GM19099 (cell line): ENCODE measurements around the gene STARD5.
A peak's percentile ranks its signal among the peaks of the same experiment; 100 is the strongest.

Experiments
- POLR2A ChIP-seq: IDR thresholded peaks from 3 replicates; pipeline ENCODE4 v1.6.1; 2011; ENCODE audit warnings: low read depth; ENCODE audit not compliant: insufficient read length; ENCODE audit errors: extremely low read depth

The STARD5 gene

DNA sequence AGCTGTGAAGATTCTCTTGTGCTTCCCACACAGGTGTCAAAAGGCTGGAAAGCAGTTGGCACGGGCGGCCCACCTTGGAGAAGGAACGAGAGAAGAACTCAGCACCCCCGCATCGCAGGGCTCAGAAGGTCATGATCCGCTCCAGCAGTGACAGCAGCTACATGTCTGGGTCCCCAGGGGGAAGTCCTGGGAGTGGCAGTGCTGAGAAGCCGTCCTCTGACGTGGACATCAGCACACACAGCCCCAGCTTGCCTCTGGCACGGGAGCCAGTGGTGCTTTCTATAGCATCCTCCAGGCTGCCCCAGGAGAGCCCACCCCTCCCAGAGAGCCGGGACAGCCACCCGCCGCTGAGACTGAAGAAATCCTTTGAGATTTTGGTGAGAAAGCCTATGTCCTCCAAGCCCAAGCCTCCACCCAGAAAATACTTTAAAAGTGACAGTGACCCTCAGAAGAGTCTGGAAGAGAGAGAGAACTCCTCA, 31.4 kb downstream of the STARD5 start:
- peak; percentile 61 for TF ChIP-seq POLR2A

DNA sequence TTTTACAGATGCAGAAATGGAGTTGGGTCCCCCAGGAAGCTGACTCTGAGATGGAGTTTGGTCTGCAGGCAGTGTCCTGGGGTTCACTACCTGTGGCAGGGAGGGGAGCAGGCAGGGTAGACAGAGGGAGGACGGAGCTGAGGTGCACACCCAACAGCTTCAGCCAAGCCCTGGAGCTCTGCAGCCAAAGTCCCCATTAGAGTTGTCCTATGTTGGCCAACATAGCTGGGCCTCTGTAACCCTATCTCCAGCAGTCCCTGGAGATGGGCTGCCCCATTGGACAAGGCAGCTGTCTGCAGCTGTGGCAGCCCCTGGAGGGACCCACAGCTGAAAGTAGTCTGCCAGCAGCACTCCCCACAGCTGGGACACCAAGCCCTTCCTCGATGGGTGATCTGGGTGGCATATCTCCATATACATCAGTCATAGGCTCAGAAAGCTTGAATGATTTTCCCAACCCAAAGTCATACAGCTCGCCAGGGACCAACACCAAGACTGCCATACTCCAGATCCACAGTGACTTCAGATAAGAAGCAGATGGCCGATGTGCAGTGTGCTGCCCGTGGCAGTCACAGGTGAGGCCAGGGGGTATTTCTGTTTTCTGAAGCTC, 31.9 kb downstream of the STARD5 start:
- TF ChIP-seq POLR2A: no peak

DNA sequence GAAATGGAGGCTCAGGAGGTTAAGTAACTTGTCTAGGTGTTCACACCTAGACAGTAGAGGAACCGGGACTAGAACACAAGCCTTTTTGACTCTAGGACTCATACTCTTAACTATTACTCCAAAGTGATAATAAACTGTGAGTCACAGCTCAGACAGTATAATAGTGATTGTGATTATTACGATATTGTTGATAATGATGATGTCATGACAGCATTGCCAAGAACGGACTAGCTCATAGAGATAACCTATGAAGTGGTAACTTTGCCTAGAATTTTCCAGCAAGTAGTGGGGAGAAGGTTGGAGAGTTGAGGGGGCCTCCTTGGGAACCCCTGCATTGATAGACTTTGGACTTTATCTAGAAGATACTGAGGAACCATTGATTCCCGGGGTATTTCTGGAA, 34.0 kb downstream of the STARD5 start:
- TF ChIP-seq POLR2A: no peak

DNA sequence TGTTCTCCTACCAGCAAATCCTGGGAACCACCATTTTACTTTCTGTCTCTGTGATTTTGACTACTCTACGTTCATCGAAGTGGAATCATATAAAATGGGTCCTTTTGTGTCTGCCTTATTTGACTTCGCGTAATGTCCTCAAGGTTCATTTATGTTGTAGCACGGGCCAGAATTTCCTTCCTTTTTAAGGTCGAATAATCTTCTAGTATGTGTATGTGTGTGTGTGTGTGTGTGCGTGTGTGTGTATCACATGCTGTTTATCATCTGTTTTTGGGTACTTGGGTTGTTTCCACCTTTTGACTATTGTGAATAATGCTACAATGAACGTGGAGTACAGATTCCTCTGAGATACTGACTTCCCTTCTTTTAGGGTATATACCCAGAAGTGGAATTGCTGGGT, 35.3 kb downstream of the STARD5 start:
- no peak for TF ChIP-seq POLR2A

DNA sequence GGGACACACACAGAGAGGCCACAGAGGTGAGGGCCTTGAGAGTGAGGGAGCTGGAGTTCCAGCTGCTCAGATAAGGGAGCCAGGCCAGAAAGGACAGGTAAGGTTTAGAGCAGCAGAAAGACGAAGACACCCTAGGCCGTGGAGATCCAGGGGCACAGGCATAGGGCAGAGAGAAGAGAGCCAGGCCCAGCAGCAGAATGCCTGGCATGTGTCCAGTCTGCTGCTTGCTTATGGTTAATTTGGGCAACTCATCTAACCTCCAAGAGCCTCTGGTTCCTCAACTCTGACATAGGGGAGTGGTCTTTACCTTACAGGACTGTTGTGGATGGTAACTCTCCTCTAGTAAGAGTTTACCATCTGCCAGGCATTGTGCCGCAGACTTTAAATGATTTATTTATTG, 35.9 kb downstream of the STARD5 start:
- no peak for TF ChIP-seq POLR2A

DNA sequence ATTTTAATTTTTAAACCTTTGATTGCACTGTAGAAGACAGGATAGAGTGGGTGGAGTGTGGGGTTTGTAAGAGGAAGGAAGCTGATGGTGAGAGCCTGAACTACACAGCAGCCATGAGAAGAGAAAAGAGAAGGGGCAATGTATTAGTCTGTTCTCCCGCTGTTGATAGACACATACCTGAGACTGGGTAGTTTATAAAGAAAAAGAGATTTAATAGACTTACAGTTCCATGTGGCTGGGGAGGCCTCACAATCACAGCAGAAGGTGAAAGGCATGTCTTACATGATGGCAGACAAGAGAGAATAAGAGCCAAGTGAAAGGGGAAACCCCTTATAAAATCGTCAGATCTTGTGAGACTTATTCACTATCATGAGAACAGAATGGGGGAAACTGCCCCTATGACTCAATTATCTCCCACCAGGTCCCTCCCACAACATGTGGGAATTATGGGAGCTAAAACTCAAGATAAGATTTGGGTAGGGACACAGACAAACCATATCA, 37.3 kb downstream of the STARD5 start:
- no peak for TF ChIP-seq POLR2A

DNA sequence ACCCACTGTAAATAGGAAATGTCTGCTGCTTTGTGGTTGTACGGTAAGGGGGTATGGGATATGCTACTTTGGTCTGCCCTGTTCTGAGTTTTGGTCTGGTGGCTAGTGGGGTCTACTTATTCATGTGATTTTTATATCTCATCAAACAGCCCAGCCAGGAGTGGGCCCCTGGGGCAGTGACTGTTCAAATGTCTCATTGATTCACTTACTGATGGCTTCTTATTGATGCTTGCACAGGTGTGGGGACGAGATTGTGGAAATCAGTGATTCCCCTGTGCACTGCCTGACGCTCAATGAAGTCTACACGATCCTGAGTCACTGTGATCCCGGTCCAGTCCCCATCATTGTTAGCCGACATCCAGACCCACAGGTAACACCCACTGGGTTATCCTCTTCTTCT, 38.5 kb downstream of the STARD5 start:
- TF ChIP-seq POLR2A: no peak

DNA sequence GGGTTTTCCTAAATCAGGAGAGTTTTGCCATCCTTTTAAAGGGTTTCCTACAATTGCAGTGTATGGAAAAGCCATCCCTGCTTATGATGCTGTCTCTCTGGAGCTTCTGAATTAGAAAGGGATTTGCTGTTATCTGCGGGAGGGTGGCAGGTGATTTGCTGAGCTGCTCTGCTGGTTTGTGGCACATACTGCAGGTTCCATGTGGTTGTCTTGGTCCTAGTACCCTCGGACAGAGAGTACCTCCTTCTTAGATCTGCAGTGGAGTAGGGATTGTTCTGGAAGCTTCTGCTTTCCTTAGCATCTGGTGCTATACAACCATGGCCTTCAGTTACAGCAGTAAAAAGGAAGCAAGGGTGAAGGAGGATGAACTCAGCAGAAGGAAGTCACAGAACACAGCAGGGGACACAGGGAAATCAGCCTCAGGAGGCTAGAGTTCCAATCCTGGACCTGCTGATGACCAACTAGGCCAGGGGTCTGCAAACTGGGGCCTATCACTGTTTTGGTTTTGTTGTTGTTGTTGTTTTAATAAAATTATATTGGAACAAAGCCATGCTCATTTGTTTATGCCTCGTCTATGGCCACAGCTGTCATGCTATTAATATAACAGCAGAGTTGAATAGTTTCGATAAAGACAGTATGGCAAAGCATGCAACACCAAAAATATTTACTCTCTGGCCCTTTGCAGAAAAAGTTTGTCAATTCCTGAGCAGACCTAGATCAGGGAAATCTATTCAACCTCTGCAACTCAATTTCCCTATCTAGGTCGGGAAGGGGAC, 39.5 kb downstream of the STARD5 start:
- TF ChIP-seq POLR2A: no peak

DNA sequence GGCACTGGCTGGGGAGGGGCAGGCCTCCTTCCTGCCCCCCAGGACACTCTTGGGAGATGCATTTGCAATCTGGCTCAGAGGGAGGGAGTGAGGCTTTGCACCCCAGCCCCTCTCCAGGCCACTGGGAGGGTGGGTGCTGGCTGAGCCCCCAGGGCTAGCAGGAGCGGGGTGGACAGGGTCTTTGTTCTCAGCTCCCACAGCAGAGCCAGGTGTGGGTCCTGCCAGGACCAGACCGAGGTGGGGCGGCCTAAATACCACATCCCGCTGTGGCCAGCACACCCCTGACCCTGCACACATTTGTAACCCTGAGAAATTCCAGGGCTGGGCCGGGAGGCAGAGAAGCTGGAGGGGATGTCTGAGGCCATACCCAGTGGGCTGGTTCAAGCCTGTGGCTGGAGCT, 41.0 kb downstream of the STARD5 start:
- TF ChIP-seq POLR2A: no peak

DNA sequence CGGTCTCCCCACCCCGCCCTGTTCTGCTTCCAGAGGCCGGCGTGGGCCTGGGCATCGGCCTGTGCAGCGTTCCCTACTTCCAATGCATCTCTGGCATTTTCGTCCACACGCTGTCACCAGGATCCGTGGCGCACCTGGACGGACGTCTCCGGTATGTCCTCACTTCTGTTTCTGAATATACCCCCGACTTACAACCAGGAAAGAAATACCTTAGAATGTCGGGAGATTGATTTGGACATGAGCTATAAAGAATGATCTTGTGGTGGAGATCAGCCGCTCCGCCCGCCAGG, 41.4 kb downstream of the STARD5 start:
- no peak for TF ChIP-seq POLR2A

DNA sequence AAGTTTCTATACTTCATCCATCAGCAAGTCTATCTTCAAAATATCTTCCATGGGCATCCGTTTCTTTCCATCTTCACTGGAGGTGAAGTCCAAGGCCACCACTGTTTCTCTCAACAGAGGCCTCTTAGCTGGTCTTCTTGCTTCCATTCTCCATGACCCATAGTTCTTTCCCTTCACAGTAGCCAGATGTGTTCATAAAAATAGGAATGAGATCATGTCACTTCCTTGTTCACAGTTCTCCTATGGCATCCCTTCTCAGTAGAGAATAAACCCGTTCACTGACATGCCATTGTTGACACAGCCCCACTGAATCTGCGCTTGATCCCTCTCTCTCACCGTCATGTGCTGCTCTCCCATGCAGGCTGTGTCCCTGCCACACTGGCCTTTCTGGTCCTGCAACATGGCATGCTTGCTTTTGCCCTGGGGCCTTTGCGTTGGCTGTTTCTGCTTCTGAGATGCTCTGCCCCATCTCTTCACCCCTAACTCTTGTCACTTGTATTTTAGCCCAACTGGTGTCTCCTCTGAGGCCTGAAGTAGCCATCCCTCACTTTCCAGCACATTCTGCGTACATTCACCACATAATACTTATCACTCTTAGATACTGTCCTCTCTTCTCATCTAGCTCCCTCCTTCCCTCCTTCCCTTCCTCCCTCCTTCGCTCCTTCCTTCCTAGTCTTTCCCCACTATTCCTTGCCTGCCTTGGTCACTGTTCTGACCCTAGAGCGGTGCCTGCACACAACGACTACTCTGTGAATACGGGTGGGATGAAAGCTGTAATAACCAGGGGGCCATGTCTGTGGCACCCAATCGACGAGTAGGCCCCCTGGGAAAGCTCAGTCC, 42.0 kb downstream of the STARD5 start:
- TF ChIP-seq POLR2A: no peak

DNA sequence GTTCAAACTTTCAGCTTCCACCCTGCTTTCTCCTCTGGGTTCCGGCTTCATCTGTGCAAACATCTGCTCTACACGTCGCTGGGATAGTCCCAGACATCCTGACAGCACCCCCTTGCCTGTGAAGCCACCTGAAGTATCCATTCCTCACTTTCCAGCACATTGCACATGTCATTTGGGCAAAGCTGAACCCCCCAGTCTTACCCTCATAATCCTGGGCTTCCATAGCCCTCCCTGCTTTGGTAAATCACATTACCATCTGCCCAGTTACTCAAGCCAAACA, 42.5 kb downstream of the STARD5 start:
- no peak for TF ChIP-seq POLR2A

DNA sequence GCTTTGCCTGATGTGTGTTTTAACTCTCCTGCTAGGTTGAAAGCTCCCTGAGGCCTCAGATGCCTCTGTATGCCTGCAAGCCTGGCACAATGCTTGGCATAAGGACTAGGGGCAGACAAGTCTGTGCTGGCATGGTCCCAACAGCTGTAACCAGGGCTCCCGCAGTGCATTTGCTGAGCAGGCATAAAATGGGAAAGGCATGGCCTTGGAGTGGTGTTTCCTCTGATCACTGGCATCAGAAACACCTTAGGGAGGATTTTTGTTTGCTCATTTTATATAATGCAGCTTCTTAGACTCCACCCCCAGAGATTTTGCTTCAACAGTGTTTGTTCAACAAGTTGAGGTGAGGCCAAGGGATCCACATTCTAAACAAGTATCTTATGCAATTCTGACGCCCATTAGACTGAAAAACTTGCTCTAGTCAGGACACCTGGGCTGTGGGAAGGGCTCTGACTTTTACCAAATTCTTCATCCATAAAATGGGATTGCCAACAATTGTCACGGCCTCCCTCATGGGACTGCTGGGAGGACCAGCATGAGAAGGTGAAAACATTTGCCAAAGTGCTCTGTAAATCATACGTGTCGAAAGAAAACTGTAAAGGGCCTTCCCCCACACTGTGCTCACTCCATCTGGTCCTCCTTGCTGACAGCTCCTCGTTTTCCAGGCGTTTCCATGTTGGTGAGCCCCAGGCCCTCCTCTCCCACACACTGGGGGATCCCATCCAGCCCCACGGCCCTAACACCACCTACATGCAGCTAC, 43.1 kb downstream of the STARD5 start:
- TF ChIP-seq POLR2A: no peak

DNA sequence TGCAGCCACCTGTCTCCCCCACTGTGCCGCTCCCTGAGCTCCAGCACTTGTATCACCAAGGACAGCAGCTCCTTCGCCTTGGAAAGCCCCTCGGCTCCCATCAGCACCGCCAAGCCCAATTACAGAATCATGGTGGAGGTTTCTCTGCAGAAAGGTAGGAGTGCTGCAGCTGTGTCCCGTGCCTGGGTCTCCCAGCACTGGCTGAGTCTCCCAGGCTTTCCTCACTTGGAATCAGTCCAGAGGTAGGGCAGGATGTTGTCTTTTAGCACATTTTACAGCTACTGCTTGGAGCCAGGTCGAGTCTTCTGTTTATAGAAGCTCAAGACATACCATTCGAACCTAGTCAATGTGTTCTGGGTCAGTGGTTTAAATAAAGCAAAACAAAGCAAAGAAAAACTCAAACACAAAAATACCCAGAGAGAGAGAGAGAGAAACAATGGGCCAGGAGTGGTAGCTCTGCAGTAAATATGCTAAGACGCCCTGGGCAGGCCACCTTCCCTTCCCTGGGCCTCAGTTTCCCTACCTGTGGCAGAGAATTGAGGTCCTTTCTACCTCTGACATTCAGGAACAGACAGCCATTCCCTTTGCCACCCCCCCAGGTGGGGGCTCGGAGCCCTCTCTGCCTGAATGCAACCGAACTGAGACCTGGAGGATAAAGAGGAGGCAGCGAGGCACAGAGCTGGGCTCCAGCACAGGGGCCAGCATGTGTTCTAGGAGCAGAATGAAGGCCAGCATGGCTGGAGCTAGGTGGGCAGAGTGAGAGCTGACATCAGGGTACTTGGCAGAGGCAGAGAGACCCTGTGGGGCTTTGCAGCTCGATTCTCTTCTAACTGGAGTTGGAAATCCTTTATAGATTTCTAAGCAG, 44.1 kb downstream of the STARD5 start:
- no peak for TF ChIP-seq POLR2A
